HG03066 (cell line): Measurements from ENCODE around the gene SH3RF2.

Experiments used
- ATAC-seq: cut with Tn5 transposase; IDR thresholded peaks from one replicate; pipeline ENCODE4 v1.9.1; 2021; ENCODE audit warnings: low read depth; ENCODE audit not compliant: unreplicated experiment

Gene SH3RF2

DNA sequence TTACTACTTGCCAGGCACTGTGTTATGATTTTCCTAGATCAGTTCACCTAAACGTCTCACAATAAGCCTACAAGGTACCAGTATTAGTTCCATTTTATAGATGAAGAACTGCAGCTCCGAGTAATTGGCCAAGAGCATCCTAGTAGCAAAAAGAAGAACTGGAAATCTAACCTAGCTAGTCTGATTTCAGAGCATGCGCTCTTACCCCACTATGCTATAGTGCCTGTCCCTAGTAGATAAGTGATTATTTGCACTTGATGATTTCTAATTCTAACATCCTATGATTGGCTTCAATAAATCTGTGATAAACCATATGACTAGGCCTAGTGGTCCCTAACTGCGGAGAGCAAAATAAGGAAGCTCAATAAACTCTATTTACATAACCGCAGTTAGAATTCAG lies 176.1 kb downstream of the SH3RF2 start:
- ATAC-seq: no peak
